Upper lobe of left lung (tissue), 6 donors: ENCODE results near the gene CCT7. TPM values are rescaled to one million over a fixed set of nuclear protein-coding genes. Genes with fewer than 3 reads are reported as not detected.

Experiments
- ATAC-seq, 2 donors: fragments of 200-7000 bp; cut with Tn5 transposase; one replicate each; pipeline ENCODE4 v1.9.1; 2022; ENCODE audit warnings: mild to moderate bottlenecking in 2 of 2, moderate library complexity in 2 of 2; ENCODE audit not compliant: low FRiP score in 2 of 2
- DNase-seq, 2 donors: peaks; one replicate each; pipeline ENCODE4 v3.0.0-alpha.2; 2019 to 2020
- H3K27ac ChIP-seq, 4 donors: fragments of 200-600 bp; sonication (generic); one replicate each; pipeline ENCODE4 v1.5.1; 2016 to 2019
- H3K27me3 ChIP-seq, 4 donors: fragments of 200-600 bp; sonication (generic); one replicate each; pipeline ENCODE4 v1.5.1; 2017 to 2019
- H3K36me3 ChIP-seq, 4 donors: fragments of 200-600 bp; sonication (generic); one replicate each; pipeline ENCODE4 v1.5.1; 2016 to 2019
- H3K4me1 ChIP-seq, 4 donors: fragments of 200-600 bp; sonication (generic); one replicate each; pipeline ENCODE4 v1.5.1; 2018 to 2019
- H3K4me3 ChIP-seq, 4 donors: fragments of 200-600 bp; sonication (generic); one replicate each; pipeline ENCODE4 v1.5.1; 2017 to 2019; ENCODE audit warnings: mild to moderate bottlenecking in 2 of 4, moderate library complexity in 1 of 4
- H3K9me3 ChIP-seq, 4 donors: fragments of 200-600 bp; sonication (generic); one replicate each; pipeline ENCODE4 v1.5.1; 2018 to 2019
- CTCF ChIP-seq, 6 experiments: fragments of 450-650 bp in 4 of 6; fragments of 200-600 bp in 2 of 6; sonication (generic) in 2 of 6; IDR thresholded peaks; one replicate each; pipeline ENCODE4 v1.5.1; 2016 to 2019; ENCODE audit warnings: antibody characterized with exemption in 6 of 6
- EP300 ChIP-seq, 4 donors: sonication (generic); formaldehyde crosslinking; IDR thresholded peaks; one replicate each; pipeline ENCODE4 v1.5.1; 2017; ENCODE audit warnings: antibody characterized with exemption in 4 of 4, control low read depth in 2 of 4
- POLR2A ChIP-seq, 4 donors: fragments of 450-650 bp; IDR thresholded peaks; one replicate each; pipeline ENCODE4 v1.5.1; 2016 to 2017; ENCODE audit warnings: antibody characterized with exemption in 4 of 4, mild to moderate bottlenecking in 2 of 4
- POLR2AphosphoS5 ChIP-seq, 2 donors: sonication (generic); formaldehyde crosslinking; IDR thresholded peaks; one replicate each; pipeline ENCODE4 v1.5.1; 2017; ENCODE audit warnings: antibody characterized with exemption in 2 of 2
- WGBS, 2 donors: methylation state at CpG; one replicate each; pipeline ENCODE4 v1.1.5; 2017 to 2018; 5-methylcytosine and 5-hydroxymethylcytosine counted together
- total RNA-seq, 6 donors: library from RNA; depleted of rRNA in 4 of 6; stranded (reverse); fragments of >200 nt in 4 of 6; gene quantifications; one replicate each; pipeline versions ENCODE4 v1.1.0 to v1.2.1, GENCODE V29; 2016 to 2021
- donor health status: DM: no; HTN: no; CAD: no; lungs with moderate emphysema.
- donor health status: DM: no; HTN: yes; CAD: no; lungs with severe emphysema.

CCT7 gene
- total RNA-seq, 6 donors from 2014 or later, result 70.2 to 183 (median 129) TPM

GRCh38 chr2:73266061-73266901 lies 32.2 kb downstream of the CCT7 start:
- peaks cover 0 to 18% (median 1%) of the 10 kb centered on the region in 4 donors for H3K27me3 ChIP-seq
- no peaks in the 10 kb centered on the region for H3K9me3 ChIP-seq
- no peak for ATAC-seq
- peaks cover 5 to 13% (median 6%) of the 10 kb centered on the region in 4 donors for H3K4me1 ChIP-seq
- no peak overlapping the region for H3K4me3 ChIP-seq
- H3K36me3 ChIP-seq, result no peaks in the 10 kb centered on the region
- TF ChIP-seq EP300 (IDR thresholded peaks at IDR 0.05) (no peak), POLR2A (IDR thresholded peaks at IDR 0.05) (no peak), POLR2AphosphoS5 (IDR thresholded peaks at IDR 0.05) (no peak)
- 87 to 88% methylated on average over 12 to 16 of the region's 26 CpGs for WGBS, 2 donors
- H3K27ac ChIP-seq, result no peak overlapping the region
- peak in 1 of 2 donors; percentile 81 for DNase-seq

GRCh38 chr2:73267008-73267407 lies 32.9 kb downstream of the CCT7 start:
- no peak for ATAC-seq
- 95 to 99% methylated on average over 4 of the region's 4 CpGs for WGBS, 2 donors
- no peak for DNase-seq
- Histone ChIP-seq H3K4me1 (peaks cover 5 to 13% (median 6%) of the 10 kb centered on the region in 4 donors), H3K36me3 (no peaks in the 10 kb centered on the region), H3K27me3 (peaks cover 0 to 18% (median 1%) of the 10 kb centered on the region in 4 donors), H3K9me3 (no peaks in the 10 kb centered on the region), H3K4me3 (no peak overlapping the region), H3K27ac (no peak overlapping the region)
- TF ChIP-seq CTCF (IDR thresholded peaks at IDR 0.05) (no peak), POLR2AphosphoS5 (IDR thresholded peaks at IDR 0.05) (no peak), POLR2A (IDR thresholded peaks at IDR 0.05) (no peak), EP300 (IDR thresholded peaks at IDR 0.05) (no peak)

GRCh38 chr2:73268366-73268829 lies 34.3 kb downstream of the CCT7 start:
- peaks cover 0 to 18% (median 1%) of the 10 kb centered on the region in 4 donors for H3K27me3 ChIP-seq
- no peaks in the 10 kb centered on the region for H3K9me3 ChIP-seq
- DNase-seq, result no peak
- peaks cover 5 to 13% (median 6%) of the 10 kb centered on the region in 4 donors for H3K4me1 ChIP-seq
- no peak overlapping the region for H3K27ac ChIP-seq
- H3K4me3 ChIP-seq, result peak overlapping the region in 1 of 4 donors; percentile 28
- WGBS, 2 donors, result 54 to 62% methylated on average over 6 to 14 of the region's 14 CpGs
- no peak for TF ChIP-seq POLR2A (IDR thresholded peaks at IDR 0.05)
- no peak for TF ChIP-seq CTCF (IDR thresholded peaks at IDR 0.05)
- no peak for TF ChIP-seq EP300 (IDR thresholded peaks at IDR 0.05)
- no peak for TF ChIP-seq POLR2AphosphoS5 (IDR thresholded peaks at IDR 0.05)
- H3K36me3 ChIP-seq, result no peaks in the 10 kb centered on the region
- ATAC-seq, result no peak

- DNase-seq, result peak; percentile 35 to 91
- peak in 1 of 2 donors; percentile 16 for ATAC-seq
- Histone ChIP-seq H3K9me3 (no peaks in the 10 kb centered on the region), H3K27me3 (peaks cover 0 to 18% (median 1%) of the 10 kb centered on the region in 4 donors), H3K4me1 (peaks cover 5 to 13% (median 6%) of the 10 kb centered on the region in 4 donors), H3K4me3 (peak overlapping the region in 3 of 4 donors; percentile 22 to 38 (median 28)), H3K36me3 (no peaks in the 10 kb centered on the region), H3K27ac (no peak overlapping the region)
- TF ChIP-seq POLR2A (IDR thresholded peaks at IDR 0.05), result no peak
- peak in 2 of 6 experiments; percentile 13 to 19 for TF ChIP-seq CTCF (IDR thresholded peaks at IDR 0.05)
- WGBS, 2 donors, result 21 to 60% methylated on average over 20 to 62 of the region's 113 CpGs
These were observed 35.0 kb downstream of the CCT7 start for GRCh38 chr2:73268830-73269685.
